ENCODE data around the gene ELAVL1. TPM values are rescaled to one million over a fixed set of nuclear protein-coding genes. Genes with fewer than 3 reads are reported as not detected.

The ELAVL1 gene
- total and polyA plus RNA-seq, 7 donors: 15.8 to 31.0 (median 20.3) TPM

DNA sequence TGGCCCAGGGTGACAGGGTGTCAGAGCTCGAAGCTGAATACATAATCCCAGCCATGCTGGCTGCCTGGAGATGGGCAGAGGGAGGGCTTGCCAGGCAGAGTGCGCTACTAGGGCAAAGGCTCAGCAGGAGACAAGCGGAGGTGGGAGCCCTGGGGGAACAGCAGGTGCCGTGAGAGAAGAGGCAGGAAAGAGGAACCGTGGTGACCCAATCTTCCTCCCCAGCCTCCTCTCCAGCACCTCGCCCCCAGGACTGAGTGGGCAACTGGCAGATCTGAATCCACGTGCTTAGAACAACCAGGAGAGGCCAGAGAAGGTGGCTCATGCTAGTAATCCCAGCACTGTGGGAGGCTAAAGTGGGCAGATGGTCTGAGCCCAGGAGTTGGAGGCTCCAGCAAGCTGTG is 36.1 kb upstream of the ELAVL1 start:
- H3K27me3 ChIP-seq: no peaks in the 10 kb centered on the region

DNA sequence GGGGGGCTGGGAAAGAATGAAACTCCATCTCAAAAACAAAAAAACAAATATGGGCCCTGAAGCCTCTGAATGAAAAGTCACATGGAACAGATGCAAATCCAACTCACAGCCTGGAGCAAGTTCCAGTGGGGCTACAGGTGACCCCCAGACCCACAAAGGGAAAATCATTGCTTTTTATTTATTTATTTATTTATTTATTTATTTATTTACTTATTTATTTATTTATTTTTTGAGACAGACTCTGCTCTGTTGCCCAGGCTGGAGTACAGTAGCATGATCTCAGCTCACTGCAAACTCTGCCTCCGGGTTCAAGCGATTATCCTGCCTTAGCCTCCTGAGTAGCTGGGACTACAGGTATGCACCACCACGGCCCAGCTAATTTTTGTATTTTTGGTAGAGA is 33.8 kb upstream of the ELAVL1 start:
- no peaks in the 10 kb centered on the region for H3K9me3 ChIP-seq
- H3K4me3 ChIP-seq: no peak overlapping the region
- intact Hi-C loops (cut with DNase I): no loop called here
- no peak overlapping the region for H3K27ac ChIP-seq
- WGBS, 2 donors: 97 to 99% methylated on average over 3 of the region's 3 CpGs
- H3K27me3 ChIP-seq: no peaks in the 10 kb centered on the region
- no peak for DNase-seq
- no peak for TF ChIP-seq POLR2AphosphoS5 (IDR thresholded peaks at IDR 0.05)
- TF ChIP-seq, protein P1, sequence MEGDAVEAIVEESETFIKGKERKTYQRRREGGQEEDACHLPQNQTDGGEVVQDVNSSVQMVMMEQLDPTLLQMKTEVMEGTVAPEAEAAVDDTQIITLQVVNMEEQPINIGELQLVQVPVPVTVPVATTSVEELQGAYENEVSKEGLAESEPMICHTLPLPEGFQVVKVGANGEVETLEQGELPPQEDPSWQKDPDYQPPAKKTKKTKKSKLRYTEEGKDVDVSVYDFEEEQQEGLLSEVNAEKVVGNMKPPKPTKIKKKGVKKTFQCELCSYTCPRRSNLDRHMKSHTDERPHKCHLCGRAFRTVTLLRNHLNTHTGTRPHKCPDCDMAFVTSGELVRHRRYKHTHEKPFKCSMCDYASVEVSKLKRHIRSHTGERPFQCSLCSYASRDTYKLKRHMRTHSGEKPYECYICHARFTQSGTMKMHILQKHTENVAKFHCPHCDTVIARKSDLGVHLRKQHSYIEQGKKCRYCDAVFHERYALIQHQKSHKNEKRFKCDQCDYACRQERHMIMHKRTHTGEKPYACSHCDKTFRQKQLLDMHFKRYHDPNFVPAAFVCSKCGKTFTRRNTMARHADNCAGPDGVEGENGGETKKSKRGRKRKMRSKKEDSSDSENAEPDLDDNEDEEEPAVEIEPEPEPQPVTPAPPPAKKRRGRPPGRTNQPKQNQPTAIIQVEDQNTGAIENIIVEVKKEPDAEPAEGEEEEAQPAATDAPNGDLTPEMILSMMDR (IDR thresholded peaks at IDR 0.05): no peak
- H3K36me3 ChIP-seq: no peaks in the 10 kb centered on the region
- H3K4me1 ChIP-seq: no peaks in the 10 kb centered on the region

More for the DNA sequence above, 36.1 kb upstream of the ELAVL1 start:
- Histone ChIP-seq H3K4me1 (no peaks in the 10 kb centered on the region), H3K27ac (no peak overlapping the region), H3K4me3 (no peak overlapping the region), H3K9me3 (no peaks in the 10 kb centered on the region), H3K36me3 (no peaks in the 10 kb centered on the region)
- intact Hi-C loops (cut with DNase I): no loop called here
- DNase-seq: no peak
- WGBS, 2 donors: 59 to 77% methylated on average over 7 of the region's 7 CpGs
- TF ChIP-seq POLR2AphosphoS5 (IDR thresholded peaks at IDR 0.05): no peak
- no peak for TF ChIP-seq POLR2A (IDR thresholded peaks at IDR 0.05)
- TF ChIP-seq, protein P1 (IDR thresholded peaks at IDR 0.05): no peak
- no peak for TF ChIP-seq EP300 (IDR thresholded peaks at IDR 0.05)

DNA sequence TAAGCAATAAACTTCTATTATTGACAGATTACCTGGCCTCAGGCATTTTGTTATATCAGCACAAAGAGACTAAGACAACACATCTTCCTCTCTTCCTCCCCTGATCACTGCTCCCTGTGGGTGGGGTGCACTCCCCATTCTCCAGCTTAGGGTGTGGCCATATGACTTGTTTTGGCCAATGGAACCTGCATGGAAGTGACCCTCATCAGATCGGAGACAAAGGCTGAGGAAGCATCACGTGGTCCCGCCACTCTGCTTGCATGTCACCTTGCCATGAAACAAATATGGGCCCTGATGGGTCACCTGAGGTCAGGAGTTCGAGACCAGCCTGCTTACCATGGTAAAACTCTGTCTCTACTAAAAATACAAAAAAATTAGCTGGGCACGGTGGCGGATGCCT is 33.4 kb upstream of the ELAVL1 start:
- no peaks in the 10 kb centered on the region for H3K9me3 ChIP-seq
- H3K27ac ChIP-seq: no peak overlapping the region
- no peak overlapping the region for H3K4me3 ChIP-seq
- intact Hi-C loops (cut with DNase I): no loop called here
- no peaks in the 10 kb centered on the region for H3K4me1 ChIP-seq
- TF ChIP-seq POLR2AphosphoS5 (IDR thresholded peaks at IDR 0.05): no peak
- TF ChIP-seq EP300 (IDR thresholded peaks at IDR 0.05): no peak
- TF ChIP-seq, protein P1 (IDR thresholded peaks at IDR 0.05): no peak
- no peak for TF ChIP-seq POLR2A (IDR thresholded peaks at IDR 0.05)
- 72 to 82% methylated on average over 6 of the region's 6 CpGs for WGBS, 2 donors
- no peak for DNase-seq
- no peaks in the 10 kb centered on the region for H3K36me3 ChIP-seq
- no peaks in the 10 kb centered on the region for H3K27me3 ChIP-seq

DNA sequence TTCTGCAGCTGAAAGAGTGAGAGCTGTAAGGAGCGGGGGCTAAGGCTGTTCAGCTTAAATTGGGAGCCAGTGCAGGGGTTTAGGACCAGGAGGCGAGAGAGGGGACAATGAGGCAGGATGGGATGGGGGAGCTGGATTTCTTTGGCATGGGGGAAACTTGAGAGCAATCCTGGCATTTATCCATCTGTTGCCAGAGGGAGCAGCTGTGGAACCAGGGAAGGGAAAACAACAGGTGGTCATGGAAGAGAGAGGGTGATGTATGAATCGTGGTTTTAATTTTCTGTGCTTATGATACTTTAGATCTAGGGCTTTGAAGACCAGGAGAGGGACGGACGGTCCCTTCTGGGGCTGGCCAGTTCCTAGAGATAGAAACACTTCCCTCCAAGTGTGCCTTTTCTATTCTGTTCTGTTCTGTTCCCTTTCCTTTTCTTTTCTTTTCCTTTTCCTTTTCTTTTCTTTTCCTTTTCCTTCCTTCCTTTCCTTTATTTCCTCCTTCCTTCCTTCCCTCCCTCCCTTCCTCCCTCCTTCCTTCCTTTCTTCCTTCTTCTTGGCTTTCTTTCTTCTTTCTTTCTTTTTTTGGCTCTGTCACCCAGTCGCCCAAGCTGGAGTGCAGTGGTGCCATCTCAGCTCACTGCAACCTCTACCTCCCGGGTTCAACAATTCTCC is 31.1 kb upstream of the ELAVL1 start:
- 67 to 80% methylated on average over 7 of the region's 7 CpGs for WGBS, 2 donors
- intact Hi-C loops (cut with DNase I): no loop called here

More for the DNA sequence above, 31.1 kb upstream of the ELAVL1 start:
- Histone ChIP-seq H3K27ac (no peak overlapping the region), H3K4me1 (no peaks in the 10 kb centered on the region), H3K27me3 (no peaks in the 10 kb centered on the region), H3K9me3 (no peaks in the 10 kb centered on the region), H3K36me3 (no peaks in the 10 kb centered on the region), H3K4me3 (no peak overlapping the region)
- TF ChIP-seq, protein P1 (IDR thresholded peaks at IDR 0.05): no peak
- TF ChIP-seq EP300 (IDR thresholded peaks at IDR 0.05) (no peak), POLR2A (IDR thresholded peaks at IDR 0.05) (no peak), POLR2AphosphoS5 (IDR thresholded peaks at IDR 0.05) (no peak)
- no peak for DNase-seq
